IMR-90 (cell line): Measurements from ENCODE around the gene SLC16A1. TPM values are rescaled to one million over a fixed set of nuclear protein-coding genes. Genes with fewer than 3 reads are reported as not detected.

ENCODE experiments used
- ATAC-seq: fragments of 200-7000 bp; cut with Tn5 transposase; 2 replicates; pipeline ENCODE4 v1.9.1; 2020; ENCODE audit warnings: low read depth, mild to moderate bottlenecking, moderate library complexity
- BruUV-seq: library from RNA; stranded (reverse); fragments of 400-500 nt; replicated peaks from 2 replicates; lab custom pipeline; 2021; lab: Mats Ljungman, UMichigan
- CTCF ChIA-PET: fragments of 300-600 bp; formaldehyde crosslinking; extraction: SDS; loops from one replicate; lab custom pipeline; 2021; ENCODE audit warnings: antibody characterized with exemption; lab: Yijun Ruan, JAX
- POLR2A ChIA-PET: fragments of 300-600 bp; sonication (Branson Sonifier 250); formaldehyde crosslinking; loops from one replicate; lab custom pipeline; 2022; ENCODE audit warnings: antibody characterized with exemption; ENCODE audit not compliant: unreplicated experiment; lab: Charles Lee
- DNase-seq: peaks from one replicate; pipeline ENCODE4 v3.0.0; 2013
- H2AFZ ChIP-seq: replicated peaks from 2 replicates; pipeline ENCODE3; 2013; ENCODE audit warnings: low read length, mild to moderate bottlenecking; ENCODE audit not compliant: poor library complexity
- H2AK5ac ChIP-seq: 2 replicates; pipeline ENCODE4 v1.6.1; 2013; ENCODE audit warnings: low read depth, low read length, inconsistent platforms
- H2AK9ac ChIP-seq: replicated peaks from 2 replicates; pipeline ENCODE3; 2013; ENCODE audit warnings: mild to moderate bottlenecking, low read depth, low read length, moderate library complexity; ENCODE audit not compliant: poor library complexity
- H2BK120ac ChIP-seq: 2 replicates; pipeline ENCODE4 v1.6.1; 2013; ENCODE audit warnings: low read depth, low read length, inconsistent platforms
- H2BK15ac ChIP-seq: 3 replicates; pipeline ENCODE4 v1.6.1; 2013; ENCODE audit warnings: low read depth, low read length, inconsistent platforms
- H2BK20ac ChIP-seq: 2 replicates; pipeline ENCODE4 v1.6.1; 2013; ENCODE audit warnings: low read depth, mild to moderate bottlenecking, inconsistent platforms, low read length, moderate library complexity
- H2BK5ac ChIP-seq: 2 replicates; pipeline ENCODE4 v1.6.1; 2013; ENCODE audit warnings: mild to moderate bottlenecking, low read depth, low read length, inconsistent platforms; ENCODE audit not compliant: poor library complexity, severe bottlenecking
- H3K14ac ChIP-seq: replicated peaks from 2 replicates; pipeline ENCODE4 v1.6.1; 2013; ENCODE audit warnings: low read depth, low read length, inconsistent platforms
- H3K18ac ChIP-seq: 2 replicates; pipeline ENCODE4 v1.6.1; 2013; ENCODE audit warnings: low read depth, low read length, control low read depth
- H3K23ac ChIP-seq: 2 replicates; pipeline ENCODE4 v1.6.1; 2013; ENCODE audit warnings: low read depth, low read length, inconsistent platforms
- H3K27ac ChIP-seq: 2 replicates; pipeline ENCODE4 v1.5.1; 2013; ENCODE audit warnings: mild to moderate bottlenecking, control low read depth, low read length; ENCODE audit not compliant: insufficient read depth
- H3K27me3 ChIP-seq: 2 replicates; pipeline ENCODE4 v1.6.1; 2013; ENCODE audit warnings: low read length; ENCODE audit not compliant: control insufficient read depth, insufficient read depth
- H3K36me3 ChIP-seq: 2 replicates; pipeline ENCODE4 v1.6.1; 2013; ENCODE audit warnings: low read length, mixed read lengths; ENCODE audit not compliant: control insufficient read depth, insufficient read depth
- H3K4ac ChIP-seq: 2 replicates; pipeline ENCODE4 v1.6.1; 2013; ENCODE audit warnings: low read depth, low read length, inconsistent platforms
- H3K4me1 ChIP-seq: 2 replicates; pipeline ENCODE4 v1.6.1; 2013; ENCODE audit warnings: low read length, mixed read lengths; ENCODE audit not compliant: control insufficient read depth, insufficient read depth
- H3K4me2 ChIP-seq: 2 replicates; pipeline ENCODE4 v1.6.1; 2013; ENCODE audit warnings: low read depth, mild to moderate bottlenecking, control low read depth, low read length, moderate library complexity
- H3K4me3 ChIP-seq: 2 replicates; pipeline ENCODE4 v1.5.1; 2013; ENCODE audit warnings: low read depth, mild to moderate bottlenecking, control low read depth, low read length, moderate library complexity; ENCODE audit not compliant: insufficient read depth
- H3K56ac ChIP-seq: 2 replicates; pipeline ENCODE4 v1.6.1; 2013; ENCODE audit warnings: low read length, inconsistent platforms; ENCODE audit not compliant: insufficient read depth; ENCODE audit errors: extremely low read depth
- H3K79me1 ChIP-seq, 2 experiments: 2 replicates each; pipeline ENCODE4 v1.6.1; 2013; ENCODE audit warnings: low read length in 2 of 2, inconsistent platforms in 1 of 2, low read depth in 1 of 2
- H3K9ac ChIP-seq: 2 replicates; pipeline ENCODE4 v1.6.1; 2013; ENCODE audit warnings: low read depth, low read length, control low read depth
- H3K9me1 ChIP-seq: 2 replicates; pipeline ENCODE4 v1.6.1; 2013; ENCODE audit warnings: low read length, inconsistent platforms; ENCODE audit not compliant: insufficient read depth
- H3K9me3 ChIP-seq: 2 replicates; pipeline ENCODE4 v1.6.1; 2013; ENCODE audit warnings: low read length; ENCODE audit not compliant: control insufficient read depth, insufficient read depth
- H4K20me1 ChIP-seq: 2 replicates; pipeline ENCODE4 v1.6.1; 2013; ENCODE audit warnings: low read length, inconsistent platforms; ENCODE audit not compliant: insufficient read depth
- H4K5ac ChIP-seq: 2 replicates; pipeline ENCODE4 v1.6.1; 2013; ENCODE audit warnings: mild to moderate bottlenecking, low read depth, low read length, control low read depth
- H4K8ac ChIP-seq, 2 experiments: 2 replicates each; pipeline ENCODE4 v1.6.1; 2013; ENCODE audit warnings: low read depth in 2 of 2, low read length in 2 of 2, control low read depth in 1 of 2, inconsistent platforms in 1 of 2
- H4K91ac ChIP-seq: 2 replicates; pipeline ENCODE4 v1.6.1; 2013; ENCODE audit warnings: low read depth, low read length, inconsistent platforms; ENCODE audit not compliant: insufficient read depth
- BHLHE40 ChIP-seq: fragments of 150-350 bp; IDR thresholded peaks from 2 replicates; pipeline ENCODE4 v1.6.1; 2016; ENCODE audit warnings: mild to moderate bottlenecking, low read depth, low read length
- CEBPB ChIP-seq: IDR thresholded peaks from 2 replicates; pipeline ENCODE4 v1.6.1; 2012; ENCODE audit warnings: low read depth, low read length, improper control_type of control experiment
- CHD1 ChIP-seq: IDR thresholded peaks from 2 replicates; pipeline ENCODE4 v1.6.1; 2012; ENCODE audit warnings: low read depth, low read length, improper control_type of control experiment
- CTCF ChIP-seq: conservative IDR thresholded peaks from 2 replicates; pipeline ENCODE4 v1.5.1; 2012; ENCODE audit warnings: mild to moderate bottlenecking, low read depth, low read length, improper control_type of control experiment
- ELK1 ChIP-seq: fragments of 150-350 bp; IDR thresholded peaks from 2 replicates; pipeline ENCODE4 v1.6.1; 2016; ENCODE audit warnings: low read depth, mild to moderate bottlenecking, low read length, moderate library complexity, borderline replicate concordance
- FOS ChIP-seq: fragments of 150-350 bp; IDR thresholded peaks from 2 replicates; pipeline ENCODE4 v1.6.1; 2016; ENCODE audit warnings: low read depth, low read length
- MAFK ChIP-seq: IDR thresholded peaks from 2 replicates; pipeline ENCODE4 v1.6.1; 2012; ENCODE audit warnings: low read depth, low read length, improper control_type of control experiment
- MAZ ChIP-seq: IDR thresholded peaks from 2 replicates; pipeline ENCODE4 v1.6.1; 2012; ENCODE audit warnings: low read depth, mild to moderate bottlenecking, low read length, improper control_type of control experiment, moderate library complexity, borderline replicate concordance
- MXI1 ChIP-seq: IDR thresholded peaks from 2 replicates; pipeline ENCODE4 v1.6.1; 2012; ENCODE audit warnings: low read depth, mild to moderate bottlenecking, low read length, moderate library complexity, borderline replicate concordance
- NFE2L2 ChIP-seq: fragments of 150-350 bp; IDR thresholded peaks from 2 replicates; pipeline ENCODE4 v1.6.1; 2016; ENCODE audit warnings: low read depth, mild to moderate bottlenecking, low read length
- POLR2A ChIP-seq: IDR thresholded peaks from 2 replicates; pipeline ENCODE4 v1.6.1; 2012; ENCODE audit warnings: mild to moderate bottlenecking, low read depth, low read length
- RAD21 ChIP-seq: IDR thresholded peaks from 2 replicates; pipeline ENCODE4 v1.6.1; 2012; ENCODE audit warnings: low read length, improper control_type of control experiment
- RCOR1 ChIP-seq: IDR thresholded peaks from 2 replicates; pipeline ENCODE4 v1.6.1; 2012; ENCODE audit warnings: mild to moderate bottlenecking, low read length, improper control_type of control experiment; ENCODE audit not compliant: insufficient replicate concordance
- RFX5 ChIP-seq: IDR thresholded peaks from 2 replicates; pipeline ENCODE4 v1.8.0; 2012; ENCODE audit warnings: low read depth, mild to moderate bottlenecking, low read length, moderate library complexity
- SMC3 ChIP-seq: fragments of 150-350 bp; IDR thresholded peaks from 2 replicates; pipeline ENCODE4 v1.6.1; 2016; ENCODE audit warnings: low read depth, mild to moderate bottlenecking, antibody characterized with exemption, low read length, moderate library complexity
- USF2 ChIP-seq: fragments of 150-350 bp; IDR thresholded peaks from 2 replicates; pipeline ENCODE4 v1.6.1; 2017; ENCODE audit warnings: mild to moderate bottlenecking, antibody characterized with exemption, low read length, low read depth
- WGBS, 2 experiments: methylation state at CpG; one replicate each; pipeline versions ENCODE4 v1.1.5 to v1.1.7; 2013; ENCODE audit warnings: missing lambda C conversion rate in 2 of 2; ENCODE audit not compliant: insufficient read length in 1 of 2; ENCODE audit errors: extremely low coverage in 2 of 2; 5-methylcytosine and 5-hydroxymethylcytosine counted together
- dilution Hi-C: fragments of 300-500 bp; cut with HindIII; formaldehyde crosslinking; loops from one replicate; pipeline ENCODE4 v1.14.3; 2018; ENCODE audit warnings: low sequenced_read_pairs; ENCODE audit not compliant: unreplicated experiment
- in situ Hi-C: fragments of 300-500 bp; cut with MboI; formaldehyde crosslinking; loops from 3 replicates; pipeline ENCODE4 v1.14.3; 2019; ENCODE audit warnings: low sequenced_read_pairs, inconsistent platforms, mixed read lengths
- intact Hi-C: fragments of 100-400 bp; cut with micrococcal nuclease; formaldehyde crosslinking; loops from 2 replicates; pipeline ENCODE4 v1.10.0; 2022
- polyA plus RNA-seq, 3 experiments: library from polyadenylated mRNA; depleted of rRNA; stranded (reverse); fragments of >200 nt; gene quantifications; 2 replicates each; pipeline ENCODE4 v1.2.3, GENCODE V29; 2012; ENCODE audit warnings: low replicate concordance in 1 of 3
- total RNA-seq: library from RNA; depleted of rRNA; stranded (reverse); fragments of >200 nt; gene quantifications from 2 replicates; pipeline ENCODE4 v1.2.3, GENCODE V29; 2012

The SLC16A1 gene
- total and polyA plus RNA-seq, 2 of the 4 experiments (the other 2 are of a cell fraction), result 32.9 to 156 TPM

GRCh38 chr1:112894010-112894292 is 62.0 kb downstream of the SLC16A1 start:
- DNase-seq, result no peak
- BruUV-seq, result no TSS peak

More at GRCh38 chr1:112894010-112894292, 62.0 kb downstream of the SLC16A1 start:
- dilution Hi-C loops, result no loop called here
- H3K9ac ChIP-seq, result no peak overlapping the region
- ChIA-PET CTCF (interaction anchor here (1.0 kb wide), 1 partner anchor 10 kb away, joined by 3 read pairs; no protein-coding TSS in a partner anchor), POLR2A (no interaction called here)
- H3K18ac ChIP-seq, result no peak overlapping the region
- no peak overlapping the region for H3K23ac ChIP-seq
- no peak overlapping the region for H2AK9ac ChIP-seq
- H3K4me2 ChIP-seq, result no peak overlapping the region
- no peak overlapping the region for H4K91ac ChIP-seq
- H4K8ac ChIP-seq, result no peak overlapping the region
- H4K5ac ChIP-seq, result no peak overlapping the region
- H3K4ac ChIP-seq, result no peak overlapping the region
- H2BK20ac ChIP-seq, result no peak overlapping the region
- H3K9me3 ChIP-seq, result peaks cover 11% of the 10 kb centered on the region
- no peak overlapping the region for H3K4me3 ChIP-seq
- no peak for ATAC-seq
- no peaks in the 10 kb centered on the region for H3K79me1 ChIP-seq
- H3K4me1 ChIP-seq, result no peaks in the 10 kb centered on the region
- H3K14ac ChIP-seq, result no peak overlapping the region
- H3K56ac ChIP-seq, result no peak overlapping the region
- intact Hi-C loops, result no loop called here
- no peak overlapping the region for H2BK15ac ChIP-seq
- WGBS, 2 experiments, result no CpG with 5 or more reads among the region's 3 CpGs
- TF ChIP-seq RCOR1, result no peak
- no peak for TF ChIP-seq CTCF
- TF ChIP-seq CEBPB, result no peak
- TF ChIP-seq RAD21, result no peak
- TF ChIP-seq USF2, result no peak
- no peak for TF ChIP-seq SMC3
- TF ChIP-seq NFE2L2, result no peak
- TF ChIP-seq MAZ, result no peak
- no peak for TF ChIP-seq ELK1
- no peak for TF ChIP-seq CHD1
- TF ChIP-seq FOS, result no peak
- no peak for TF ChIP-seq BHLHE40
- no peak for TF ChIP-seq MXI1
- no peak for TF ChIP-seq POLR2A
- no peak for TF ChIP-seq MAFK
- no peak for TF ChIP-seq RFX5
- no peak overlapping the region for H2BK120ac ChIP-seq
- H2AFZ ChIP-seq, result no peak overlapping the region
- no peaks in the 10 kb centered on the region for H3K36me3 ChIP-seq
- no peak overlapping the region for H3K27ac ChIP-seq
- H4K20me1 ChIP-seq, result no peaks in the 10 kb centered on the region
- in situ Hi-C loops, result no loop called here
- no peaks in the 10 kb centered on the region for H3K9me1 ChIP-seq
- no peak overlapping the region for H2BK5ac ChIP-seq
- H3K27me3 ChIP-seq, result no peaks in the 10 kb centered on the region
- no peak overlapping the region for H2AK5ac ChIP-seq
